Measurements from ENCODE around the gene ARHGEF19.

- TF ChIP-seq CTCF (IDR thresholded peaks at IDR 0.05; ENCODE audit: low read depth, low read length), result no peak
- TF ChIP-seq POLR2A (IDR thresholded peaks at IDR 0.05; ENCODE audit: extremely low read depth, insufficient read length), result no peak
Observed at GRCh38 chr1:16196874-16197273, 15.6 kb downstream of the ARHGEF19 start.
